Activated T-helper 17 cell treated with anti-CD3 and anti-CD28 coated beads, Interleukin-2, amount 50 U/mL, for 72 hours (primary cell): Measurements from ENCODE around the gene TMC2. TPM values are rescaled to one million over a fixed set of nuclear protein-coding genes. Genes with fewer than 3 reads are reported as not detected.

Experiments
- ATAC-seq: fragments of 150-1000 bp; cut with Tn5 transposase; replicated peaks from 2 replicates; pipeline ENCODE4 v1.10.0; 2021; ENCODE audit warnings: mild to moderate bottlenecking, moderate library complexity
- H3K27ac Mint-ChIP-seq: one replicate; pipeline ENCODE4 v1.8.0; 2022; ENCODE audit warnings: mixed read lengths
- H3K27me3 Mint-ChIP-seq: one replicate; pipeline ENCODE4 v1.8.0; 2022; ENCODE audit warnings: mixed read lengths
- H3K36me3 Mint-ChIP-seq: one replicate; pipeline ENCODE4 v1.8.0; 2022; ENCODE audit warnings: low read depth, mild to moderate bottlenecking, mixed read lengths
- H3K4me1 Mint-ChIP-seq: one replicate; pipeline ENCODE4 v1.8.0; 2022; ENCODE audit warnings: mixed read lengths
- H3K4me3 Mint-ChIP-seq: one replicate; pipeline ENCODE4 v1.8.0; 2022; ENCODE audit warnings: mild to moderate bottlenecking, mixed read lengths
- H3K9me3 Mint-ChIP-seq: one replicate; pipeline ENCODE4 v1.8.0; 2022; ENCODE audit warnings: mixed read lengths
- total RNA-seq, 2 donors: library from RNA; stranded (reverse); gene quantifications; one replicate each; pipeline ENCODE4 v1.2.3, GENCODE V29; 2022

The TMC2 gene
- total RNA-seq, 2 donors from 2014 or later, result not detected

DNA sequence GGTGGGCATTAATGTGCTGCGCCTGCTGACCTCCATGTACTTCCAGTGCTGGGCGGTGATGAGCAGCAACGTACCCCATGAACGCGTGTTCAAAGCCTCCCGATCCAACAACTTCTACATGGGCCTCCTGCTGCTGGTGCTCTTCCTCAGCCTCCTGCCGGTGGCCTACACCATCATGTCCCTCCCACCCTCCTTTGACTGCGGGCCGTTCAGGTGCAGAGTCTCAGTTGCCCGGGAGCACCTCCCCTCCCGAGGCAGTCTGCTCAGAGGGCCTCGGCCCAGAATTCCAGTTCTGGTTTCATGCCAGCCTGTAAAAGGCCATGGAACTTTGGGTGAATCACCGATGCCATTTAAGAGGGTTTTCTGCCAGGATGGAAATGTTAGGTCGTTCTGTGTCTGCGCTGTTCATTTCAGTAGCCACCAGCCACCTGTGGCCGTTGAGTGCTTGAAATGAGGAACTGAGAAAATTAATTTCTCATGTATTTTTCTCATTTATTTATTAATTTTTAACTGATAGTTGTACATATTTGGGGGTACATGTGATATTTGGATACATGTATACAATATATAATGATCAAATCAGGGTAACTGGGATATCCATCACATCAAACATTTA lies 80.8 kb downstream of the TMC2 start:
- Mint-ChIP-seq H3K27me3 (peaks cover 43% of the 10 kb centered on the region), H3K9me3 (no peaks in the 10 kb centered on the region), H3K4me1 (no peaks in the 10 kb centered on the region), H3K4me3 (no peak overlapping the region), H3K27ac (no peak overlapping the region), H3K36me3 (no peaks in the 10 kb centered on the region)
- no peak for ATAC-seq

DNA sequence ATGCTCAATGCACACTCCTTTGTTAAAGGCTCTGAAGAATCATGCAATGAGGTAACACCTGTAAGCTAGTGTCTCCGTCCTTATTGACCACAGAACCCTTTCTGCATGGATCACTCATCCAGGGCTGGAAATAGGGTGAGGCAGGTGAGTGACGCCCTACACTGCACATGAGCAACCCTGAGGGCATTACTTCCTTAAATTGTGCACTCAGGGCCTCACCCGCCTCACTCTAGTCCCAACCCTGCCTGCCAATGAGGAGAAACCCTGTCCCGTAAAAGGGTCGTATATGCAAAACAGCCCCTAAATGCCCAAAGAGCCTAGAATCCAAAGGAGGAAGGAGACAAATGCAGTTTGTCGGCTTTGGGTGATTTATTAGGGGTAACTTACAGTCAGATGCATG lies 82.4 kb downstream of the TMC2 start:
- Mint-ChIP-seq H3K4me3 (no peak overlapping the region), H3K27ac (no peak overlapping the region), H3K4me1 (no peaks in the 10 kb centered on the region), H3K27me3 (peaks cover 36% of the 10 kb centered on the region), H3K36me3 (no peaks in the 10 kb centered on the region), H3K9me3 (no peaks in the 10 kb centered on the region)
- ATAC-seq, result no peak

DNA sequence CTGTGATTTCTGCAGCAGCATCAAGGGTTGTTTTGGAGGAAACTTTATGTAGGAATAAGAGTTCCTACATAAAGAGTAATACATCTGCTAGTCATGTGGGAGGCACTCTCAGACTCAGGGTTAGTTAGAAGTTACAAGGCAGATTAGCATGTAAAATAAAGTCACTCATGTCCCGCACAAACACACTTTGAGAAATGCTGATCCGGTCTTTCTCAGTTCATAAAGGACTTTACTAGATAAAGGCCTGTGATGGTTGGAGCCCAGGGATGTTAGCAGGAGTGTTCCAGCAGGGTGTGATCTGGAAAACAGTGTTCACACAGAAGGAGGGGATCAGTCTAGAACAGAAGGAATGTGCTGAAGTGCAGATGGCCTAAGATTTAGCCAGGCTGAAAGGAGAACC lies 83.0 kb downstream of the TMC2 start:
- no peak for ATAC-seq
- H3K27me3 Mint-ChIP-seq, result peaks cover 35% of the 10 kb centered on the region
- H3K27ac Mint-ChIP-seq, result no peak overlapping the region
- H3K36me3 Mint-ChIP-seq, result no peaks in the 10 kb centered on the region
- H3K9me3 Mint-ChIP-seq, result no peaks in the 10 kb centered on the region
- no peak overlapping the region for H3K4me3 Mint-ChIP-seq
- H3K4me1 Mint-ChIP-seq, result no peaks in the 10 kb centered on the region

DNA sequence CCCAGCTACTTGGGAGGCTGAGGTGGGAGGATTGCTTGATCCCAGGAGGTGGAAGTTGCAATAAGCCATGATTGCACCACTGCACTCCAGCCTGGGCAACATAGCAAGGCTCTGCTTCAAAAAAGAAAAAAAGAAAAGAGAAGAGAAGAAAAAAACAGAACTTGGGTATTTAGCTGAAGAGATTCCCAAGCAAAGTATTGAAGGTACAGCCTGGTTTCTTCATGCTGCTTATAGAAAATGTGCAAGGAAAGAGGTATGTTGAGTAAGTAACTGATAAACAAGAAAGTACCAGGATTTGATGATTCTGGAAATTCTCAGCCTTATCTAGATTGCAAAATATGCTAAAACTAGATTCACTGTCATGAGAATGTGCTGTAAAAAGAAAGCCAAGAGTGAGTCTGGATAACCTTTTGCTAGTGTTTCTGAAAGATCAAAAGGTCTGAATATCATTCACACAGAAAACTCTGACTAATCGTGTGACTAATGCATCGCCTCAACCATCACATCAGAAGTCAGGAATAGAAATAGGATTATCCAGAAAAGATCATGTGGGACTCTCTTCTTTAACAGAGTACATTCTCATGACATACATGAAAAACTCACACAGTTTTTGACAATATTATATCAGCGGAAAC lies 83.7 kb downstream of the TMC2 start:
- H3K9me3 Mint-ChIP-seq, result no peaks in the 10 kb centered on the region
- no peak overlapping the region for H3K27ac Mint-ChIP-seq
- no peak overlapping the region for H3K4me3 Mint-ChIP-seq
- ATAC-seq, result peak; percentile 29
- H3K36me3 Mint-ChIP-seq, result no peaks in the 10 kb centered on the region
- no peaks in the 10 kb centered on the region for H3K4me1 Mint-ChIP-seq
- H3K27me3 Mint-ChIP-seq, result peaks cover 35% of the 10 kb centered on the region

DNA sequence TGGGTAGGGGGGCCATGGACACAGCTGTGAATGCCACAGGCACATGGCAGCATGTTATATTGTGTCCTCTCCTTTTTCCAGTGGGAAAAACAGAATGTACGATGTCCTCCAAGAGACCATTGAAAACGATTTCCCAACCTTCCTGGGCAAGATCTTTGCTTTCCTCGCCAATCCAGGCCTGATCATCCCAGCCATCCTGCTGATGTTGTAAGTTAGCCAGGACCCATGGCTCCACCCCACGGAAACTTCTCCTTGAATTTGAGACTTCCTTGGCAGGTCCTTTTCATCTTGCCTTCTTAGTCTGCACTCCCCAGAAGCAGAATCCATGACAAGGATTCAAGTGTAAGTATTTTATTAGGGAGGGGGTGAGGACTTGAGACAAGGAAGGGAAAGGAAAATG lies 87.8 kb downstream of the TMC2 start:
- peaks cover 25% of the 10 kb centered on the region for H3K27me3 Mint-ChIP-seq
- peaks cover 4% of the 10 kb centered on the region for H3K9me3 Mint-ChIP-seq
- no peaks in the 10 kb centered on the region for H3K36me3 Mint-ChIP-seq
- ATAC-seq, result no peak
- no peaks in the 10 kb centered on the region for H3K4me1 Mint-ChIP-seq
- H3K4me3 Mint-ChIP-seq, result no peak overlapping the region
- H3K27ac Mint-ChIP-seq, result no peak overlapping the region

DNA sequence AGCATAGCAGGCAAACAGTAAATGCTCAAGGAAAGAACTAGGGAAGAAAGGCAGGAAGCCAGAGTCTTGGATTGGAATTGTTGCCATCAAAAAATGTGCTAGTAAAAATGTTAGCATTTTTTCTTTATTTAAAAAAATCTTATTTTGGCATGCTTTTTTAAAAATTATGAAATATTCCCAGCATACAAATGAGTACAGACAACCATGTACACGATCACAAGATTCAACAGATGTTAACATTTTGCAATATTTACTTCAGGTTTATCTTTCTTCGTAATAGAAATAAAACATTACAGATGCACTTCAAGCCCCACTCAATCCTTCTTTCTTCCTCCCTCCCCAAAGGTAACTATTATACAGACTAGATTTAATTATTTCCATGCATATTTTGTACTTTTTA lies 88.7 kb downstream of the TMC2 start:
- Mint-ChIP-seq H3K4me1 (no peaks in the 10 kb centered on the region), H3K27ac (no peak overlapping the region), H3K4me3 (no peak overlapping the region), H3K27me3 (peaks cover 18% of the 10 kb centered on the region), H3K9me3 (peaks cover 4% of the 10 kb centered on the region), H3K36me3 (no peaks in the 10 kb centered on the region)
- ATAC-seq, result no peak

DNA sequence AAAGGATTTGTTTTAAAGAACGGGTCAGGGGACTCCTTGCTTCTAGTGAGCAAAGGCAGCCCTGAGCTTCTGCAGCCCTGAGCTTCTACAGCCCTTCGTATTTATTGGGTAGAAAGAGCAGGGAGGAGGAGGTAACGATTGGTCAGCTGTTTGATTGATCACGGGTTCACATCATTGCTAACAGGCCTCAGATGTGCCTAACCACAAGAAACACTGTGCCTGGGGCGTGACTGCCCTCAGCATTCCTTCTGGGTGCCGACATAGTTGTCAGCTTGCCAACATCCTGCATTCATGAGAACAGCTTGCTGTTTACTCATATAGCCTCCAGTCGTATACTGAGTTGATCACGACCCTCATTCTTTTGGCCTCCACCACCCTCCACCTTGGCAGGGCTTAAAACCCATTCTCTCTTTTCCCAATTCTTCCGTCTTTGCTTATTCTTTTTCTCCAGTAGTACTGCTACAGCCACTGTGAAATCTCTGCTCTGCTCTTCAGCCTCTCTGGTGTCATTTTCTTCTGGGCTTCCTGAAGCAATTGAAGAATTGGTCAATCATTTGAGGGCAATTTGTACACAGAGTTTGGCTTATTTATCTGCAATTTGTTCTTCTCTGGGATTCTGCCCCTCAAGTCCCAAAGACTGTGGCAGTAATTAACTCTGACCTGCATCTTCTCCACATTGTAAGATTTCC lies 90.6 kb downstream of the TMC2 start:
- Mint-ChIP-seq H3K4me3 (no peak overlapping the region), H3K27me3 (peaks cover 24% of the 10 kb centered on the region), H3K27ac (no peak overlapping the region), H3K4me1 (no peaks in the 10 kb centered on the region), H3K36me3 (no peaks in the 10 kb centered on the region), H3K9me3 (peaks cover 10% of the 10 kb centered on the region)
- ATAC-seq, result no peak

DNA sequence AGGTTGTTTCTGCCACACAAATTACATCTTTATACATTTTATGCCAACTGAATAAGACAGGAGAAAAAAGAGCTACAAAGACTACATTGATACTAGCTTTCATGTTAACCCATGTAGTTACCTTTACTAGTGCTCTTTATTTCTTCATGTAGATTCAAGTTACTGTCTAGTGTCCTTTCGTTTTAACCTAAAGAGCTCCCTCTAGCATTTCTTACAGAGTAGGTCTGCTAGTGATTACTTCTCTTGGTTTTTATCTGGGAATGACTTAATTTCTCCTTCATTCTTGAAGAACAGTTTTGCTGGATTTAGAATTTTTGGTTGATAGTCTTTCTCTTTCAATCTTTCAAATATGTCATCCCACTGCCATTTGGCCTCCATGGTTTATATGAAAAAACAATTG lies 94.9 kb downstream of the TMC2 start:
- Mint-ChIP-seq H3K4me3 (no peak overlapping the region), H3K36me3 (no peaks in the 10 kb centered on the region), H3K4me1 (no peaks in the 10 kb centered on the region), H3K27ac (no peak overlapping the region), H3K27me3 (peaks cover 26% of the 10 kb centered on the region), H3K9me3 (peaks cover 10% of the 10 kb centered on the region)
- no peak for ATAC-seq

DNA sequence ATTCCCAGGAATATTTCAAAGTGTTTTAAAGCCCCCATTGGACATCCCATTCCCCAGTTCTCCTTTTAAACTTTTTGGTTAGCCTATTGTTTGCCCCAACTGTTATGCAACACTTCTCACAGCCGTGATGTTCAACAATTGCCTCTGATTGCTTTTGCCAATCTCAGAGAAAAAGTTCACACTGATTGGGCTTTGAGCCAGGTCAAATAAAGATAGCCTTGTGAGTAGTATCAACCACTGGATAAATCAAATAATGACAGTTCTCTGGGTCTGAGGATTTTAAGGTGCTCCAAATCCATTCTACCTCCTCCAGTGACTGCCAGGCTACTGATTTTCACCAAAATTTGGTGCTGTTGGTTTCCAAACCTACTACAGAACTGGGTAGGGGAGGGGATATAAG lies 97.0 kb downstream of the TMC2 start:
- Mint-ChIP-seq H3K36me3 (no peaks in the 10 kb centered on the region), H3K4me3 (no peak overlapping the region), H3K9me3 (peaks cover 6% of the 10 kb centered on the region), H3K27ac (no peak overlapping the region), H3K27me3 (peaks cover 19% of the 10 kb centered on the region), H3K4me1 (no peaks in the 10 kb centered on the region)
- ATAC-seq, result no peak

DNA sequence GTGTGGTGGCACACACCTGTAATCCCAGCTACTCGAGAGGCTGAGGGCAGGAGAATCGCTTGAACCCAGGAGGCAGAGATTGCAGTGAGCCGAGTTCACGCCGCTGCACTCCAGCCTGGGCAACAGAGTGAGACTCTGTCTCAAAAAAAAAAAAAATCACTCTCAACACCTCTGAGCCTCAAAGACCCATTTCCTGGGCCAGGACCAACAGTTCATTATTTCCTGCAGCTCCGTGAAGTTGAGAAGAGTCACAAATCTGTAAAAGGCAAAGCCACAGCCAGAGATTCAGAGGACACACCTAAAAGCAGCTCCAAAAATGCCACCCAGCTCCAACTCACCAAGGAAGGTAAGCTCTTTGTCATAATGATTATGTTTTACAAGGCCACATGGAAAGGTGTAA lies 100.9 kb downstream of the TMC2 start:
- H3K27ac Mint-ChIP-seq, result no peak overlapping the region
- no peaks in the 10 kb centered on the region for H3K4me1 Mint-ChIP-seq
- H3K36me3 Mint-ChIP-seq, result no peaks in the 10 kb centered on the region
- peaks cover 8% of the 10 kb centered on the region for H3K27me3 Mint-ChIP-seq
- H3K4me3 Mint-ChIP-seq, result no peak overlapping the region
- no peaks in the 10 kb centered on the region for H3K9me3 Mint-ChIP-seq
- ATAC-seq, result no peak

DNA sequence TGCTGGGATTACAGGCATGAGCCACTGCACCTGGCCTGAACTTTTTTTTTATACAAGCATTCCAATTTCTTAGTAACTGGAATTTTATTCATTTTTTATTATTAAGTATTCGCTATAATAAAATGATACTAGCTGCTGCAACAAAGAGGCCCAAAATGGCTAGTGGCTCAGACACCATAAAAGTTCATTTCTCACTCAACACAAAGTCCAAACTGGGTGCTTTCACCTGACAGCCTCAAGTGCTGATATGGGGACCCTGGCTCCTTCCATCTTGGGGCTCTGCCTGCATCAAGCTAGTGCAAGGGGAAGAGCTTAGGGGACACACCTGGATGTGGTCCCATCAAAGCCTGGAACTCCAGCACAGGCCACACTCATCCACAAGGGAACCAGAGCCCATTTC lies 103.9 kb downstream of the TMC2 start:
- no peak overlapping the region for H3K4me3 Mint-ChIP-seq
- no peaks in the 10 kb centered on the region for H3K9me3 Mint-ChIP-seq
- no peak overlapping the region for H3K27ac Mint-ChIP-seq
- no peaks in the 10 kb centered on the region for H3K4me1 Mint-ChIP-seq
- H3K36me3 Mint-ChIP-seq, result no peaks in the 10 kb centered on the region
- H3K27me3 Mint-ChIP-seq, result no peaks in the 10 kb centered on the region
- ATAC-seq, result no peak

DNA sequence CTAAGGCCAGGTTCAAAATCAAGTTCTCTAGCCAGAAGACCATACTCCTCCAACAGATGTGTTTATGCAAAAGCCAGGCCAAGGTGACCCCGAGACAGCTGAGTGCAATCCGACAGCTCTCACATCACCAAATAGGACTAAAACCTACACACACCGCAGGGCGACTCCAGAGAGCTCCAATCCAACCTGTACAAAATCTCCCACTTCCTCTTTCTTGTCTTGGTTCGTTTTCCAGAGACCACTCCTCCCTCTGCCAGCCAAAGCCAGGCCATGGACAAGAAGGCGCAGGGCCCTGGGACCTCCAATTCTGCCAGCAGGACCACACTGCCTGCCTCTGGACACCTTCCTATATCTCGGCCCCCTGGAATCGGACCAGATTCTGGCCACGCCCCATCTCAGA lies 104.5 kb downstream of the TMC2 start:
- no peaks in the 10 kb centered on the region for H3K27me3 Mint-ChIP-seq
- H3K27ac Mint-ChIP-seq, result no peak overlapping the region
- no peaks in the 10 kb centered on the region for H3K36me3 Mint-ChIP-seq
- no peak for ATAC-seq
- no peak overlapping the region for H3K4me3 Mint-ChIP-seq
- H3K4me1 Mint-ChIP-seq, result no peaks in the 10 kb centered on the region
- no peaks in the 10 kb centered on the region for H3K9me3 Mint-ChIP-seq

DNA sequence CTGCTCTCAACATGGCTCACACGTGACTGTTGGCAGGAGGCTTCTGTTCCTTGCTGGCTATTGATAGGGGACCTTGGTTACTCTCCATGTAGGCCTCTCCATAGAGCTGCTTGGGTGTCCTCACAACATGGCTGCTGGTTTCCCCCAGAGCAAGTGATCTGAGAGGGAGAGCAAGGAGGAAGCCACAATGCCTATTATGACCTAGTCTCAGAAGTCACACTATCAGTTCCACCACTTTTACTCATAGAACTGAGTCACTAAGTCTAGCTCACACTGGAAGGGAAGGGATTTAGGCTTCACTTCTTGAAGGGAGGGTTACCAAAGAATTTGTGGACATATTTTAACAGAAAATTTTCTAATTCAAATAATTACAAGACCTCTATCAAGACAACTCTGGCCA lies 107.3 kb downstream of the TMC2 start:
- peak; percentile 55 for ATAC-seq
- Mint-ChIP-seq H3K36me3 (no peaks in the 10 kb centered on the region), H3K4me1 (no peaks in the 10 kb centered on the region), H3K27ac (no peak overlapping the region), H3K9me3 (no peaks in the 10 kb centered on the region), H3K27me3 (no peaks in the 10 kb centered on the region), H3K4me3 (no peak overlapping the region)

DNA sequence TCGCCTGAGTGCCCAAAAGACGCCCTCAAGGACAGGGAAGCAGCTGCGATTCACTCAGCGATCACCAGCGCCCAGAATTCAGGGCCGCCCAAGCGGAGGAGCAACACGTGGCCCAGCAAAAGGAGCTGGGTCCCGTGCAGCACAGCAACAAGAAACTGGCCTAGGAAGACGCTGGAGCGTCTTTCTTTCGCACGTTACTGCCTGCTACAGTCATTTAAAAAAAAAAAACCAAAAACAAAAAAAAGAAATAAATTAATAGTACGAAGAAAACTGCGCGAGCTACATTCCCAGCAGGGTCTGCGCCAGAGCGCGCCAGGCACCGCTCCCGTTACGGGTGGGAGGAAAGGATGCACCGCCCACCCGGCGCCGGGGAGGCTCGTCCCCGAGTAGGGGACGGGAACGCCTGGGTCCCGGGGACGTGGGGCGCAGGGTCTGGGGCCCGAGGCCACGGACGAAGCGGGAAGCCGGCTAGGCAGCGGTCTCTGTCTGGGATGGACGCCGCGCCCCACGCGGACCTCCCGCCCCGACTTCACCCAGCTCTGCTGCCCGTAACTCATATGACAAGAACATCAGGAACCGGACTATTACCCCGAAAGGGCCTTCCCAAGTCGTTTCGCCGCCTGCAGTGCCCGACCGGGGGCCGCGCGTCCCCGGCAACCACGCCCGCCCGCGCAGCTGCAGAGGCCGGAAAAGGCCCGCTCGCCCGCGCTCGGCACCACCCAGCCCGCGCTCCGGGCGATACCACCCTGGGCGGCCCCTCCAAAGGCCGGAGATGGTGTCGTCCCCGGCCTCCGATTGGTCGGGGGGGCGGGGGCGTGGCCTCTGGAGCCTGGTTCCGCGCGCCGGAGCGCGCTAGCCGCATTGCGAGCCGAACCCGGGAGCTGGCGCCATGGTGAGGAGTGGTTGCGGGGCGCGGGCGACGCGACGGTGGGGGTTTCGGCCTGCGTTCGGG lies 115.7 kb downstream of the TMC2 start, which contains the start of gene NOP56:
NOP56 (plus strand) TSS at position 861 of the 952 bp plus-strand sequence; CDS start at position 890, 29 bp downstream.
- ATAC-seq, result peak; percentile 91
- Mint-ChIP-seq H3K27me3 (no peaks in the 10 kb centered on the region), H3K36me3 (peaks cover 51% of the 10 kb centered on the region), H3K9me3 (no peaks in the 10 kb centered on the region), H3K4me1 (peaks cover 16% of the 10 kb centered on the region), H3K4me3 (peak within 1 kb of the TSS; percentile 81), H3K27ac (peak within 1 kb of the TSS; percentile 89)
